Neural crest cell (in vitro differentiated cells): ENCODE measurements around the gene LRRC18. TPM values are rescaled to one million over a fixed set of nuclear protein-coding genes. Genes with fewer than 3 reads are reported as not detected.

Experiments used
- DNase-seq: peaks from one replicate; pipeline ENCODE4 v3.0.0; 2021; ENCODE audit warnings: low read depth, mixed read lengths, low spot score
- H3K27ac Mint-ChIP-seq: one replicate; pipeline ENCODE4 v1.8.0; 2021; ENCODE audit warnings: mild to moderate bottlenecking, mixed read lengths; ENCODE audit not compliant: unreplicated experiment
- H3K27me3 Mint-ChIP-seq: 2 replicates; pipeline ENCODE4 v1.8.0; 2021; ENCODE audit warnings: low read depth, mild to moderate bottlenecking, mixed read lengths
- H3K36me3 Mint-ChIP-seq: 2 replicates; pipeline ENCODE4 v1.8.0; 2021; ENCODE audit warnings: low read depth, mild to moderate bottlenecking, mixed read lengths
- H3K4me1 Mint-ChIP-seq: 2 replicates; pipeline ENCODE4 v1.8.0; 2021; ENCODE audit warnings: mixed read lengths
- H3K4me3 Mint-ChIP-seq: one replicate; pipeline ENCODE4 v1.8.0; 2021; ENCODE audit warnings: mild to moderate bottlenecking, mixed read lengths
- H3K9me3 Mint-ChIP-seq: 2 replicates; pipeline ENCODE4 v1.8.0; 2021; ENCODE audit warnings: mixed read lengths
- total RNA-seq: library from RNA; stranded (reverse); gene quantifications from 2 replicates; pipeline ENCODE4 v1.2.1, GENCODE V29; 2021
- TF ChIP-seq, protein P1 (sequence below): fragments of 200-600 bp; sonication (generic); conservative IDR thresholded peaks from 2 replicates; pipeline ENCODE4 v1.5.0; 2021; ENCODE audit warnings: antibody characterized with exemption, mild to moderate bottlenecking

LRRC18 gene
- total RNA-seq, 1 donor from 2014 or later: not detected

DNA sequence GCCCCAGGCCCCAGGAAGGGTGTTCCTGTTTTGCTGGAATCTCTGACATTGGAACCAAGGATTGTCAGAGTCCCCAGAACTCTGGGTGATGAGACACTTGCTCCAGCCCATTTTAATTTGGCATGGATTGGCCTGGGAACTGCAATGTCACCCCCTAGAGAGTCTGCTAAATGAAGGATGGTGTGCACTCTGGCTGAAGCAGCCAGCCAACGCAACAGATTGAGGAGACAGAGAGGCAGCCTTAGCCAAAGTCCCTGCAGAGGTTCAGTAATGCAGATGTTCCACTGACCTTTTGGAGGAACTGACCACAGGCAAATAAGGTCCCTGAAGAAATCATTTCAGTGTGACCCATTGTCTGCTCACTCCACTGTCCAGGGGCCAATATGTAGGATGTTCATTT is 13.4 kb downstream of the LRRC18 start:
- TF ChIP-seq, protein P1, sequence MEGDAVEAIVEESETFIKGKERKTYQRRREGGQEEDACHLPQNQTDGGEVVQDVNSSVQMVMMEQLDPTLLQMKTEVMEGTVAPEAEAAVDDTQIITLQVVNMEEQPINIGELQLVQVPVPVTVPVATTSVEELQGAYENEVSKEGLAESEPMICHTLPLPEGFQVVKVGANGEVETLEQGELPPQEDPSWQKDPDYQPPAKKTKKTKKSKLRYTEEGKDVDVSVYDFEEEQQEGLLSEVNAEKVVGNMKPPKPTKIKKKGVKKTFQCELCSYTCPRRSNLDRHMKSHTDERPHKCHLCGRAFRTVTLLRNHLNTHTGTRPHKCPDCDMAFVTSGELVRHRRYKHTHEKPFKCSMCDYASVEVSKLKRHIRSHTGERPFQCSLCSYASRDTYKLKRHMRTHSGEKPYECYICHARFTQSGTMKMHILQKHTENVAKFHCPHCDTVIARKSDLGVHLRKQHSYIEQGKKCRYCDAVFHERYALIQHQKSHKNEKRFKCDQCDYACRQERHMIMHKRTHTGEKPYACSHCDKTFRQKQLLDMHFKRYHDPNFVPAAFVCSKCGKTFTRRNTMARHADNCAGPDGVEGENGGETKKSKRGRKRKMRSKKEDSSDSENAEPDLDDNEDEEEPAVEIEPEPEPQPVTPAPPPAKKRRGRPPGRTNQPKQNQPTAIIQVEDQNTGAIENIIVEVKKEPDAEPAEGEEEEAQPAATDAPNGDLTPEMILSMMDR: no peak
- peaks cover 10% of the 10 kb centered on the region for H3K4me1 Mint-ChIP-seq
- no peaks in the 10 kb centered on the region for H3K36me3 Mint-ChIP-seq
- DNase-seq: no peak
- H3K27ac Mint-ChIP-seq: no peak overlapping the region
- no peak overlapping the region for H3K4me3 Mint-ChIP-seq
- H3K27me3 Mint-ChIP-seq: no peaks in the 10 kb centered on the region
- H3K9me3 Mint-ChIP-seq: no peaks in the 10 kb centered on the region

DNA sequence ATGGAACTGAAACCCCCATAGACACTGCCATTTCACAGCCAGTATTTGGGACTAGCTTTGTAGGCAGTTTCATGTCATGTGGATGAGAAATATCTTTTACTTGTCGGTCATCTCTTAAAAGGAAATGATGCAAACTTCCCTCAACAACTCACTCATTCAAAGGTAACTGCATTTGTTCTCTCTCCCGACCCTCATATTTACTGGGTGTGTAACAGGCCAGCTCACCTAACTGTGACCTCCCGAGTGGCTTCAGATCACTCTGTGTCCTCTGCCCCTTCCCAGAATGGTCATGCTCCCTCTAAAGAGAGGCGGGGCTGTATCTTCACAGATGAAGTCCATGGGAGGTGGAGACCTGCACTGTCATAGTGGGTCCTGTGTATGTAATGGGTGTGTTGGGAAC is 14.7 kb downstream of the LRRC18 start:
- no peak overlapping the region for H3K4me3 Mint-ChIP-seq
- H3K27ac Mint-ChIP-seq: no peak overlapping the region

DNA sequence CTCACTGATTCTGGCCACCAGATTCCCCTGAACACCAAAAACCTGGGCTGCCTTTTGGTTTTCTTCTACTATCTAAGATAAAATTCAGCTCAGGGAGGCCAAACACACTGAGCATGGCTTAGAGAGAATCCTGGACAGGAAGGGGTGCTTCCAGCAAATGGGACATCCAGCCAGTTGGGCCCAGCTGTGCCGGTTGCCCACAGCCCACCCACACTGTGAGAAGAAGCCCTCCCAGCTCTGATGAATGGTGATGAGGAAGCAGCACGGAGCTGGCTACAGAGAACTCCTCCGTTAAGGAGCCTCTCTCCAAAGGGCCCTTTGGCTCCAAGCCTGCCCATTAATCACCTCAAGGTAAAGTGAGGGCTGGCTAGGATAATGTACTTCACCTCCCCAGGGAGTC is 15.9 kb downstream of the LRRC18 start:
- TF ChIP-seq, protein P1: no peak
- H3K4me3 Mint-ChIP-seq: no peak overlapping the region
- H3K9me3 Mint-ChIP-seq: no peaks in the 10 kb centered on the region
- peaks cover 6% of the 10 kb centered on the region for H3K4me1 Mint-ChIP-seq
- H3K36me3 Mint-ChIP-seq: no peaks in the 10 kb centered on the region
- no peak for DNase-seq
- no peaks in the 10 kb centered on the region for H3K27me3 Mint-ChIP-seq
- no peak overlapping the region for H3K27ac Mint-ChIP-seq

More for the DNA sequence above, 14.7 kb downstream of the LRRC18 start:
- Mint-ChIP-seq H3K4me1 (peaks cover 6% of the 10 kb centered on the region), H3K9me3 (no peaks in the 10 kb centered on the region), H3K36me3 (no peaks in the 10 kb centered on the region), H3K27me3 (no peaks in the 10 kb centered on the region)
- no peak for DNase-seq
- TF ChIP-seq, protein P1: no peak

DNA sequence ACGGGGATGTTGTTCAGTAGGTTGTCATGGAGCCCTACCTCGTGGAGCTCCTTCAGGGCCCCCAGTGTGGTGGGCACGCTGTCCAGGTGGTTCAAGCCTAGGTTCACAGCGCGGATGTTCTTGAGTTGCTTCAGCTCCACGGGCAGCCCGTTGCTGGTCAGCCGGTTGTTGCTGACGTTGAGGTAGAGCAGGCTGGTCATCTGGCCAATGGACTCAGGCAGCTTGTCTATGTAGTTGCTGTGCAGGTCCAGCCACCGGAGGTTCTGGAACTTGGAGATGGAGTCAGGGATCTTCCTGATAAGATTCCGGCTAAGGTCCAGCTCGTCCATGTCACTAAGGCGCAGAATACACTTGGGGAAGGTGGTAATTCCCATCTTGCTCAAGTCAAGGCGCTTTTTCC is 26.0 kb downstream of the LRRC18 start:
- DNase-seq: no peak
- no peaks in the 10 kb centered on the region for H3K9me3 Mint-ChIP-seq

DNA sequence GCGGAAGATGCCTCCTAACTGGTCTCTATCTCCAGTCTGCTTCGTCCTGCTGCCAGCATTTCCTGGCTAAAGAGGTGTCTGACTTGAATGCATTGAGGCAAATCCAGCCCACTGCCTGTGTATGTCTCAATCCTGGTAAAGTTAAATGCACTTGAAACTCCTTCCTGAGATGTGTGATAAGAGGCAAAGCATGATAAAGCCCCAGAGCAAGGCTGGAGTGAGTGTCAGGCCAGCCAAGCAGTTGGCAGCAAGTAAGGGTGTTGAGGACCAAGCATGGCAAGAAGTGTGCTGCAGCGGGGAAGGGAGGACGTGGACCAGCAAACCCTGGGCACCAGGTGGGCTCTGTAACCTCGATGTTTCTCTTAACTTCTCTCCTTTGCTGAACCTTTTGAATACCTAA is 29.1 kb downstream of the LRRC18 start:
- TF ChIP-seq, protein P1: no peak

More for the DNA sequence above, 26.0 kb downstream of the LRRC18 start:
- Mint-ChIP-seq H3K4me3 (no peak overlapping the region), H3K4me1 (no peaks in the 10 kb centered on the region), H3K27me3 (peaks cover 11% of the 10 kb centered on the region), H3K36me3 (no peaks in the 10 kb centered on the region), H3K27ac (no peak overlapping the region)
- TF ChIP-seq, protein P1: no peak

DNA sequence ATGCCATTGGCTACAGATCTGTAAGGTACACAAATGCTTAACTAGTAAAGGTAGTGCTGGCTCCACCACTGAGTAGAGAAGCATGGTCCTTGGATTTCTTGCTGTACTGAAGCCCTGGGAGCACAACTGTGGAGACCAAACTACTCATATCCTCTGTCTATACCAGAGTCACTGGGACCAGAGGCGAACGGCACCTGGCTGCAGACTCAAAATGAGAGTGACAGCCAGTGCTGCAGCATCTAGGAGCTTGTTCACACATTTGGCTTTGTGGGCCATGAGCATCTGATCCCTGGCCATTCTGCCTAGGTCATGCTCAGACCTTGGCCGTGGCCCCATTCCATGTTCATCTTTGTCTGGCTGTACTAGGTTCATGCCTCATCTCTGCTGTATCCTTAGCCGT is 31.9 kb downstream of the LRRC18 start:
- Mint-ChIP-seq H3K27ac (no peak overlapping the region), H3K36me3 (no peaks in the 10 kb centered on the region), H3K4me1 (no peaks in the 10 kb centered on the region), H3K4me3 (no peak overlapping the region), H3K27me3 (peaks cover 10% of the 10 kb centered on the region), H3K9me3 (no peaks in the 10 kb centered on the region)
- no peak for DNase-seq
- TF ChIP-seq, protein P1: no peak

More for the DNA sequence above, 29.1 kb downstream of the LRRC18 start:
- no peak for DNase-seq
- Mint-ChIP-seq H3K27me3 (peaks cover 10% of the 10 kb centered on the region), H3K27ac (no peak overlapping the region), H3K36me3 (no peaks in the 10 kb centered on the region), H3K9me3 (no peaks in the 10 kb centered on the region), H3K4me3 (no peak overlapping the region), H3K4me1 (no peaks in the 10 kb centered on the region)
